RWPE1 (cell line): ENCODE results near the gene CUX1.

Source experiments
- CTCF ChIA-PET: fragments of 350-600 bp; sonication (Branson Sonifier 250); formaldehyde crosslinking; extraction: SDS; loops from one replicate; lab custom pipeline; 2021; lab: Yijun Ruan, JAX
- POLR2A ChIA-PET: fragments of 400-600 bp; formaldehyde crosslinking; extraction: SDS; loops from one replicate; lab custom pipeline; 2020; ENCODE audit warnings: antibody characterized with exemption; ENCODE audit not compliant: low non-redundant PET; lab: Yijun Ruan, JAX
- DNase-seq: peaks from one replicate; pipeline ENCODE4 v3.0.0; 2012; ENCODE audit warnings: low spot score
- H3K27ac ChIP-seq: fragments of 450-650 bp; 2 replicates; pipeline ENCODE4 v1.5.1; 2017
- CTCF ChIP-seq: fragments of 450-650 bp; conservative IDR thresholded peaks from 2 replicates; pipeline ENCODE4 v1.5.1; 2017; ENCODE audit warnings: low read depth, mild to moderate bottlenecking

CUX1 gene

GRCh38 chr7:101817471-101818286 is at the start of gene CUX1:
Gene CUX1 (plus strand): TSS chr7:101817626. CDS start chr7:101817640, 14 bp downstream.
- TF ChIP-seq CTCF: no peak
- CTCF ChIA-PET: interaction anchor here (0.5 to 1.3 kb wide), 4 partner anchors 21 to 275 kb away, joined by 3 to 6 read pairs (median 3); no protein-coding TSS in a partner anchor
- POLR2A ChIA-PET: no interaction called here
- DNase-seq: no peak
- peak within 1 kb of the TSS; percentile 89 for H3K27ac ChIP-seq

- no peak for TF ChIP-seq CTCF
- no peak for DNase-seq
- no peak overlapping the region for H3K27ac ChIP-seq
- ChIA-PET CTCF (interaction anchor here (0.5 to 1.2 kb wide), 2 partner anchors 18 to 25 kb away, joined by 3 to 7 read pairs; no protein-coding TSS in a partner anchor), POLR2A (no interaction called here)
Observed at GRCh38 chr7:101768280-101768679, 49.1 kb upstream of the CUX1 start.

GRCh38 chr7:101770466-101770865 is 47.0 kb upstream of the CUX1 start:
- CTCF ChIA-PET: interaction anchor here (0.6 to 0.7 kb wide), 3 partner anchors 28 to 961 kb away, joined by 3 read pairs; no protein-coding TSS in a partner anchor

GRCh38 chr7:101772508-101773211 is 44.8 kb upstream of the CUX1 start:
- no peak overlapping the region for H3K27ac ChIP-seq
- TF ChIP-seq CTCF: no peak
- DNase-seq: no peak
- CTCF ChIA-PET: no interaction called here
- POLR2A ChIA-PET: no interaction called here

More at GRCh38 chr7:101770466-101770865, 47.0 kb upstream of the CUX1 start:
- DNase-seq: no peak
- no peak overlapping the region for H3K27ac ChIP-seq
- TF ChIP-seq CTCF: no peak
- POLR2A ChIA-PET: no interaction called here

GRCh38 chr7:101775181-101775580 is 42.2 kb upstream of the CUX1 start:
- CTCF ChIA-PET: no interaction called here

More at GRCh38 chr7:101775181-101775580, 42.2 kb upstream of the CUX1 start:
- POLR2A ChIA-PET: no interaction called here
- no peak for TF ChIP-seq CTCF
- H3K27ac ChIP-seq: no peak overlapping the region
- no peak for DNase-seq
